ENCODE data around the gene VAV1. TPM values are rescaled to one million over a fixed set of nuclear protein-coding genes. Genes with fewer than 3 reads are reported as not detected.
A peak's percentile ranks its signal among the peaks of the same experiment; 100 is the strongest.

The VAV1 gene
- total and polyA plus RNA-seq, 2 experiments from 2014 or later = 0.82 to 1.8 TPM

- TF ChIP-seq CTCF (conservative IDR thresholded peaks at IDR 0.05; ENCODE audit: low read depth in 2 of 2) = no peak
- no peak for TF ChIP-seq REST (IDR thresholded peaks at IDR 0.05; ENCODE audit: unreplicated experiment)
- TF ChIP-seq ZNF331 (CRISPR knock-in tag; IDR thresholded peaks at IDR 0.05; ENCODE audit: low read depth) = no peak
- no peak for TF ChIP-seq JUNB (IDR thresholded peaks at IDR 0.05; ENCODE audit: unreplicated experiment)
- no peak for TF ChIP-seq POLR2AphosphoS5 (IDR thresholded peaks at IDR 0.05; ENCODE audit: low read depth)
- TF ChIP-seq ZNF114 (CRISPR knock-in tag; IDR thresholded peaks at IDR 0.05) = no peak
- no peak for TF ChIP-seq NANOG (IDR thresholded peaks at IDR 0.05; ENCODE audit: borderline replicate concordance)
- no peak for DNase-seq (ENCODE audit: low spot score)
- peaks cover 15% of the 10 kb centered on the region for H3K4me1 Mint-ChIP-seq
Measured at GRCh38 chr19:6730941-6731670, 41.4 kb upstream of the VAV1 start.

GRCh38 chr19:6731822-6732221, 40.7 kb upstream of the VAV1 start:
- H3K36me3 Mint-ChIP-seq (ENCODE audit: low read depth) = peaks cover 10% of the 10 kb centered on the region; the same call in 2 of the 3 replicates
- H3F3A ChIP-seq (replicated peaks; ENCODE audit: low read depth) = 0 out of 2 replicates have a peak, but pooled peaks cover 7% of the 10 kb centered on the region
- H3K9me3 Mint-ChIP-seq = no peaks in the 10 kb centered on the region; the same call in 2 of the 3 replicates
- no peak for DNase-seq (ENCODE audit: low spot score)
- no peaks in the 10 kb centered on the region for H3K9me2 ChIP-seq (ENCODE audit: insufficient read depth)
- no peak overlapping the region for H3K4me3 Mint-ChIP-seq
- no peak overlapping the region for H2AFZ ChIP-seq
- no peaks in the 10 kb centered on the region for H3K36me3 ChIP-seq (ENCODE audit: insufficient read depth)
- no peaks in the 10 kb centered on the region for H3K27me3 ChIP-seq (ENCODE audit: insufficient read depth)
- no peak overlapping the region for H3K4me3 ChIP-seq
- no peak overlapping the region for H3K27ac Mint-ChIP-seq
- 0 out of 2 replicates have a peak, but pooled peaks cover 2% of the 10 kb centered on the region for H4K20me1 ChIP-seq (replicated peaks; ENCODE audit: insufficient read depth)
- H3K27ac ChIP-seq (ENCODE audit: low read depth) = no peak overlapping the region
- peaks cover 19% of the 10 kb centered on the region for H3K4me1 Mint-ChIP-seq
- H3K79me2 ChIP-seq (replicated peaks; ENCODE audit: insufficient read depth) = peaks cover 12% of the 10 kb centered on the region
- ATAC-seq = no peak
- peaks cover 13% of the 10 kb centered on the region for H3K27me3 Mint-ChIP-seq (ENCODE audit: insufficient read depth, low read depth, poor library complexity)
- TF ChIP-seq ZNF331 (CRISPR knock-in tag; IDR thresholded peaks at IDR 0.05; ENCODE audit: low read depth) (no peak), JUNB (IDR thresholded peaks at IDR 0.05; ENCODE audit: unreplicated experiment) (no peak), ZNF462 (CRISPR knock-in tag; IDR thresholded peaks at IDR 0.05) (no peak)
- H3K4me2 ChIP-seq = no peak overlapping the region
- peaks cover 21% of the 10 kb centered on the region for H3K4me1 ChIP-seq (ENCODE audit: insufficient read depth)

More at GRCh38 chr19:6730941-6731670, 41.4 kb upstream of the VAV1 start:
- Histone ChIP-seq H4K20me1 (replicated peaks; ENCODE audit: insufficient read depth) (0 out of 2 replicates have a peak, but pooled peaks cover 2% of the 10 kb centered on the region), H3F3A (replicated peaks; ENCODE audit: low read depth) (0 out of 2 replicates have a peak, but pooled peaks cover 2% of the 10 kb centered on the region), H2AFZ (no peak overlapping the region), H3K36me3 (ENCODE audit: insufficient read depth) (no peaks in the 10 kb centered on the region), H3K4me2 (no peak overlapping the region), H3K27me3 (ENCODE audit: insufficient read depth) (no peaks in the 10 kb centered on the region), H3K4me1 (ENCODE audit: insufficient read depth) (peaks cover 19% of the 10 kb centered on the region), H3K4me3 (no peak overlapping the region), H3K27ac (ENCODE audit: low read depth) (no peak overlapping the region), H3K9me2 (ENCODE audit: insufficient read depth) (no peaks in the 10 kb centered on the region), H3K79me2 (replicated peaks; ENCODE audit: insufficient read depth) (peaks cover 8% of the 10 kb centered on the region)
- H3K27me3 Mint-ChIP-seq (ENCODE audit: insufficient read depth, low read depth, poor library complexity) = peaks cover 9% of the 10 kb centered on the region
- no peak overlapping the region for H3K4me3 Mint-ChIP-seq
- peaks cover 10% of the 10 kb centered on the region; the same call in 2 of the 3 replicates for H3K36me3 Mint-ChIP-seq (ENCODE audit: low read depth)
- no peaks in the 10 kb centered on the region; the same call in 2 of the 3 replicates for H3K9me3 Mint-ChIP-seq
- no peak overlapping the region for H3K27ac Mint-ChIP-seq
- ATAC-seq = peak; percentile 7

Measured in GM23338 (cell line).